Limb (tissue), 2 donors: Measurements from ENCODE around the gene OASL.

Experiments used
- DNase-seq, 2 donors: peaks; one replicate each; pipeline ENCODE4 v3.0.0-alpha.2; 2016; ENCODE audit errors: extremely low spot score in 2 of 2

Gene OASL

GRCh38 chr12:121015825-121016766, 22.9 kb downstream of the OASL start, which contains the start of gene C12orf43:
C12orf43 (minus strand) TSS chr12:121016487; CDS start chr12:121016474, 13 bp downstream.
- DNase-seq = peak; percentile 92 to 95

DNA sequence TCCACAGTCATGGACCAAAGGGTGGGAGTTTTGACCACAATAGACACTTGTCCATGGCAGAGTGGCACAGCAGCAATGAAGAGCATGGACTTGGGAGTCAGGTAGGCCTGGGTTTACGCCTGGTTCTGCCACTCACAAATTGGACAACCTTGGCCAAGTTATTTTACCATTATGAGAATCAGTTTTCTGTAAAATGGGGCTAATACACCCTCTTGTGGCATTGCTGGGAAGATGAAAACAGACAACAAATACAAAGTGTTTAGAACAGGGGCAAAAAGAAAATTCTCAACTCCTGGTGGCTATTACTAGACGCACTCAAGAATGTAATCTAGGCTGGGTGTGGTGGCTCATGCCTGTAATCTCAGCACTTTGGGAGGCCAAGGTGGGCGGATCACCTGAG, 25.3 kb downstream of the OASL start:
- no peak for DNase-seq

- DNase-seq = no peak
Measured at GRCh38 chr12:121011820-121012219, 27.2 kb downstream of the OASL start.

DNA sequence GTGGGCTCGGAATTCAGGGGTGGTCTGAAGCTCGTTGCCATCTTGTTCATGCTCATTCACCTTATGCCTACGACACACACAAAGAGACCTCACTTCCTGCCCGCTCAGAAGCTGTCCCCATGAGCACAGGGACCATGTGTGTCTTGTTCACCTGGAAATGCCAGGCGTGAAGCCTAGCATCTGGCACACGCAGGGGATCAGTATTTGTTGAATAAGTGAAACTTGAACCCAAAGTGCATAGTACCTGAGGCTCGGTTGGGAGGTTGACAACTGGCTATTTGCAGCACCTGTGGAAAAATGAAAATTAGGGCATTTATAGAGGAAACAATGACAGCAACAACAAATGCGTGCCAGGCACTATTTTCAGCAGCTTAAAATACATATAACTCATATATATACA, 28.2 kb downstream of the OASL start:
- no peak for DNase-seq

- DNase-seq = peak in 1 of 2 donors; percentile 39
Measured at GRCh38 chr12:121009741-121010140, 29.3 kb downstream of the OASL start.

GRCh38 chr12:121008347-121009098, 30.5 kb downstream of the OASL start:
- no peak for DNase-seq

- DNase-seq = no peak
Measured at GRCh38 chr12:121005346-121005815, 33.7 kb downstream of the OASL start.

- no peak for DNase-seq
Measured at GRCh38 chr12:121004253-121004815, 34.7 kb downstream of the OASL start.

GRCh38 chr12:121003650-121004049, 35.4 kb downstream of the OASL start:
- no peak for DNase-seq

GRCh38 chr12:121001841-121002483, 37.1 kb downstream of the OASL start:
- DNase-seq = no peak

DNA sequence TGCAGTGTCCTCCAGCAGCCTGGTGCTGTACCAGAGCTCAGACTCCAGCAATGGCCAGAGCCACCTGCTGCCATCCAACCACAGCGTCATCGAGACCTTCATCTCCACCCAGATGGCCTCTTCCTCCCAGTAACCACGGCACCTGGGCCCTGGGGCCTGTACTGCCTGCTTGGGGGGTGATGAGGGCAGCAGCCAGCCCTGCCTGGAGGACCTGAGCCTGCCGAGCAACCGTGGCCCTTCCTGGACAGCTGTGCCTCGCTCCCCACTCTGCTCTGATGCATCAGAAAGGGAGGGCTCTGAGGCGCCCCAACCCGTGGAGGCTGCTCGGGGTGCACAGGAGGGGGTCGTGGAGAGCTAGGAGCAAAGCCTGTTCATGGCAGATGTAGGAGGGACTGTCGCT, 38.0 kb downstream of the OASL start:
- DNase-seq = no peak

DNA sequence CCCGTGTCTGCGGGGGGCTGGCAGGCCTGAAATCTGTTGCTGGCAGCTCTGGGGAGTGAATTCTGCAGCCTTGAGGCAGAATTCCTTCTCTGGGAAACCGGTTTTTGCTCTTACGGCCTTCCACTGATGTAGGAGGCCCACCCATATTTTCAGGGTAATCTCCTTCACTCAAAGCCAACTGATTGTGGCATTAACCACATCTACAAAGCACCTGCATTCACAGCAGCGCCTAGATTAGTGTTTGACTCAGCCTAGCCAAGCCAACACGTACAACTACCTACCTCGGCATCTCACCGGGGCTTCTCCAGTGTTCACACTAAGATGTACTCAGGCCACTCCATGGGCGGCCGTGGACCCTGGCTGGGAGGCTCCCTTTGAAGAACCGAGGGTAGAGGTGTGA, 38.5 kb downstream of the OASL start:
- no peak for DNase-seq

- DNase-seq = no peak
Measured at GRCh38 chr12:120999191-121000120, 39.6 kb downstream of the OASL start.

DNA sequence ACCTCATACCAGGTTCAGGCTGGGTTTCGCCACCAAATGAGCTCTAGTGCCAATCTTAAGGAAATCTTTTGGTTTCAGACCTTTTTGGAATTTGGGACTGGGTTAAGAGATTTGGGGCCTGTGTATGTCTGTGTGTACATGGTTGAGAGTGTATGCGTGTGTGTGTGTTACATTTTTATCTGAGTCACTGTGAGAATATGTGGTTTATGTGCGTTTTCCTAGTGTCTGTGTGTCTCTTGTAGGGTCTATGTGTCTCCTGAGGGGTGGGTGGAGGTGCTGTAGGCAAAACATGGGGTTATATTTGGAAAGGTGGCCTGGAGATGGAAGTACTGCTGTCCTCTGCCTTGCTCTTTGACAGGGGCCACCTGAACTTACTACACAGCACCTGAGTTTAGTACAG, 40.6 kb downstream of the OASL start:
- no peak for DNase-seq

- no peak for DNase-seq
Measured at GRCh38 chr12:120997448-120997847, 41.6 kb downstream of the OASL start.

GRCh38 chr12:120996133-120996746, 42.8 kb downstream of the OASL start:
- DNase-seq = no peak

GRCh38 chr12:120994589-120995337, 44.3 kb downstream of the OASL start:
- DNase-seq = no peak

GRCh38 chr12:120994059-120994458, 45.0 kb downstream of the OASL start:
- DNase-seq = no peak

GRCh38 chr12:120993496-120993895, 45.5 kb downstream of the OASL start:
- no peak for DNase-seq
